Activated CD8-positive, alpha-beta memory T cell treated with anti-CD3 and anti-CD28 coated beads, Interleukin-2, amount 50 U/mL, for 24 hours (primary cell): Measurements from ENCODE around the gene SGMS1.
"Not testable (repeated sequence)": the region's sequence is repeated elsewhere in the genome, so short reads cannot be mapped to it uniquely, and the experiment has no call there.

Experiments used
- DNase-seq: peaks from one replicate; pipeline ENCODE4 v3.0.0-alpha.2; 2020; ENCODE audit errors: extremely low read depth

The SGMS1 gene

DNA sequence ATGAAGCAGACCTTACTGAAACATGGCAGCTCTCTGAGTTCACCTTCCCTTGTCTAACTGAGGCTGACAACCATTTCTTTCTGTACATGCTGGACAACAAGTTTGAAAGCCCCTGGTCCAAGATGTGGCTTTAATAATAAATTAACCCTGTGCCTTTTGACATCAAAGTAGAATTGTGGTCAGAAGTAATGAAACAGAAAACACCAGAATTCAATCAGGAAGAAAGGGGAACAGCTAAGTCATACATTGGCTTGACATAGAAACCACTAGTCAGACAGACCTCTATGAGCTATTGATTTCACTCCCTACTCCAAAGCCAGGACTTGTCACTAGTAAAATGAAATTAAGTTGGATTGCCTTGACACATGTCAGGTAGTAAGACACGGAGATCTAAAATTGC is 197.3 kb downstream of the SGMS1 start:
- DNase-seq: no peak

DNA sequence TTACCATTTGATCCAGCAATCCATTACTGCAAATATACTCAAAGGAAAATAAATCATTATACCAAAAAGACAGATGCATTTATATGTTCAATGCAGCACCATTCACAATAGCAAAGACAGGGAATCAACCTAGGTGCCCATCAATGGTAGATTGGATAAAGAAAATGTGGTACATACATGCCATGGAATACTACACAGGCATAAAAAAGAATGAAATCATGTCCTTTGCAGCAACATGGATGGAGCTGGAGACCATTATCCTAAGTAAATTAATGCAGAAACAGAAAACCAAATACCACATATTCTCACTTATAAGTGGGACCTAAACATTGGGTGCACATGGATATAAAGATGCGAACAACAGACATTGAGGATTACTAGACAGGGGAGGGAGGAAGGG is 198.5 kb downstream of the SGMS1 start:
- not testable (repeated sequence) for DNase-seq

DNA sequence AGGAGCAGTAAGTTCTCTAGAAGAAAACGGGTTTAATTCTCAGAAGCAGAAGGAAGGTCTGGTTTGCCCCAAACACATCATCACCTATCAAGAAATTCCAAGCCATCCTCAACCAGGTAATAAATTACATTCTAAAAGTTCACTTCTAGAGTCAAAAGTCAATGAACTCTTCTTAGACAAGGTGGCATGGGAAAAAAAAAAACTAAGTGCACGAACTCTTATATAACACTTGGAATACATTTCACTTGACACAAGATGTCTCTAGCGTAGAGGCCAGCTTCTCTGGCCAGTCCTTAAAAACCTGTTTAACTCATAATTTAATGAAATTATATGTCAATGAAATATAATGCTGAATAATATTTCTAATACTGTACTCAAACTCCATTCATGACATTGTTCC is 200.3 kb downstream of the SGMS1 start:
- DNase-seq: no peak

DNA sequence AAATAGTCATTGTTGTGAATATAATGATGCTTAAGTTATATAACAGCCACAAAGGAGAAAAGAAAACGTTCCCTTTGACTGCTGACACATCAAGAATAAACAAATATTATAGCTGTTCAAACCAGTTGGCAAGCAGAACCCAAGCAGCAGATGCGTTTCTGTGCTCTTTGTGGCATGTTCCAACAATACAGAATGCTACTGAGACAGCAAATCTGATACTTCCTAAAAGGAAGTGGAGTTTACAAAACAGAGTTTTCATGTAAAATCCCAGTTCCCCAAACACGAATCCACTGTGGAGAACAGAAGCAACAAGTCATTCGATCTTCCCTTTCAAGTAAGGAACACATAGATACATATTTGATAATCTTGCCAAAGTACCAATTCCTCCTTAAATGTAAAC is 201.5 kb downstream of the SGMS1 start:
- no peak for DNase-seq

DNA sequence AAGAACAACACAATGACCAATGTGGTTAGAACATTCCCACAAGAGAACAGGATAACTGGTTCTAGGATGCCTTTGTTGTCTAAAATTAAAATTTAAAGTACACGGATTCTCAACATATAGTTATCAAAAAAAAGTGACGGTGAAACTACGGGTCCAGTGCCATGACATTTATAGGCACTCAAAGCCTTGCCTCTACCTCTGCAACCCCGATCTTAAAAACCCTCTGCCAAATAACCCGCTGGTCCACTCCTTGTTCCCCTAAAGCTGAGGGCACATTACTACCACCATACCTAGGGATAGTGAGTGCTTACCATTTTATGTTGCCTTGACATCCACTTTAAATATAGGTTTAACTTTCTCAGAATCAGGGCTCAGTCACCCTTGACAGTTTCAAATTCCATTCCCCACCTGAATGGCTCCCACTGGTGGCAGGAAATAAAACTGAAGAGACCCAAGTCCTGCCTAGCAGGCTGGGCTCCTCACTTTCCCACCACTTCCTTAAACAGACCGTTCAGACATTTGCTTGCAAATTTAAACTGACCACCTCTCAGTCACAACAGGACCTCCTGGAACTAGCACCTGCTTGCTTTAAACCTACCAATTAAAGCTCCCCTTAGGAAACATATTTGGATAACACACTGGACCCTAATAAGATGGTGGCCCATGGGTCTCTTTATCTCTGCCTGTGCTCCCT is 202.6 kb downstream of the SGMS1 start:
- no peak for DNase-seq

DNA sequence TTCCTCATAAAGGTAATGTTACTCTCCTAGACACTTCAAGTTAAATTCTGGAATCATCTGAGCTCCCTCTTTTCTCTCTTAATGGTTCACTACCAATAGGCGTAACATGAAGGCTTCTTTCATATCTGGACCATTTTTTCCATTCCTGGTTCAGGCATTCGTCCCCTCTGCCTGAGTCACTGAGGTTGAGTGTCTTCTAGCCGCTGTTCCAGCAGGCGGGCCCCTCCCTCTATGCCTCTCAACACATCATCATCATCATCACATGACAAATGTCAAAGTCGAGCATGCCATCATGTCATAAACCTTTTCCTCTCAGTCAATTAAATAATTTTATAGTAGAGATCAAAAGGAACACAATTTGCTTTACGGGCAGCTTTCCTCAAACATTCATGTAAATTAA is 203.6 kb downstream of the SGMS1 start:
- DNase-seq: no peak

DNA sequence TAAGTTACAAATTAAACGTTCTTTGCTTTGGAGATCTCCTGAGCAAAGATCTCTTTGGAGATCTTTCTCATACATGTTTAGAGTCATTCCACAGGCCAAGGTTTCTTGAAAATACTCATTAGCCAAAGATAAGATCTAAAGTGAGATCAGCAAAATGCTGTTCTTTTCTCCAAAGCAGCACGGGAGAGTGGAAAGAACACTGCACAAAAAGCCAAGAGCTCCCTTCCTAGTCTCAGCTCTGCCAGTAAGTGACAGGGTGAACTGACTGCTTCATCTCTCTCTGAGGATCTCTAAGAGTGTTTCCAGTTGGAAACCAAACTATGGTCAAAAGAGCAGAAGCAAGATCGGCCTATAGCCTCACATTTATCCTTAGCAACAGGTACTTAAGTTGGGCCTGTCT is 204.0 kb downstream of the SGMS1 start:
- no peak for DNase-seq

DNA sequence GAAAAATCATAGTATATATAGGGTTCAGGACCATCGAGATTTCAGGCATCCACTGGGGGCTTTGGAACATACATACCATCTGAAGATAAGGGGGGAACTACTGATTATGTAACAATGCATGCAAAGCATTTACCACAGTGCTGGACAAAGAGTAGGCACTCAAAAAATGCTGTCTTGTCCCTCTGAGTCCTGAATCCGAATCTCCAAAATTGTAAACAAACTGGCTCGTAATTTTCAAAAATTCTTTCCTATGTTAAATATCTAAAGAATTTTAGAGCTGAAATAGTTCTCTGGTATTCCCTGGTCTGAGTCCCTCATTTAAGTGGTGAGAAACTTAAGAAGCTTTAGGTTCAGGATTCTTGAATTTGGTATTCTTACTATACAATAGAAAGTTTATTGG is 204.7 kb downstream of the SGMS1 start:
- DNase-seq: no peak

DNA sequence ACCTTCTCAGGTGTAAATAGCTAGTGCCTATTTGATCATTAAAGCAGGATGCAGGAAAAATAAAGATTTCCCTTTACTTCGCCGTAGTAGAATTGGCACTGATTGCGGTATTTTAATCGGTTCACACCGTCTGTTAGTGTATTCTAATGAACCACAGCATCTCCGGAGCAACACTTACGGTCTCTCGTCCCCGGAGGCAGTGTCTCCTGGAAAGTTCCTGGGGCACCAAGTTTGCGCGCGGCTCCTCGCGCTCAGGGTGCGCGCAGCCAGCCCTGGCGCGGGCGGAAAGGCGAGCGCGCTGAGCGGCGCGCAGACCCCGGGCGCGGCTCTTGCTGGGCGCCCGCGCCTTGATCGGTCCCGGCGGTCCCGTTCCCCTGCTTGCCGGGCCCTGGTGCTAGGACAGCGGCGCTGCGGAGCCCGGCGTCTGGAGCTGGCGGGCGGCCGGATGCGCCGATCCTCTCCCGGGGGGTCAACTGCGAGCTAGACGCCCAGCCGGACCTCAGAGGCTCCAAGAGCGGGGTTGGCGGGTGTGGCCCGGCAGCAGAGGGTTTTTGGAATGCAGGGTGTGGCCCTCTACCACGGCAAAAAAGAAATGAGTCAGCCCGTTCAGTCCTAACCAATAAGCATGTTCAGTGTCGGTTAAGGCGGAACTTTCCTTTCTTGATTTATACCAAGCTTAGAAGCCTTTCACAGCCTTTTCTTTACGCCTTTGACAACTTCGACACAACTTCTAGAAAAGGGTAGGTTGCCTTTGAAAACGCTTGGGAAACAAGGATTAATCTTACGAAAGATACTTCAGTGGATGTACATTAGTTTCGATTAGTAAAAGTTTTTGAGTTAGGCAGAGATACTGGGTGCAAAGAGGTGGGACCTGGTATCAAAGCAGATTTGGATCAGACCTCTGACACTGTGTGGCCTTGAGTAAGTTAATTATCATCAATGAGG is 205.6 kb downstream of the SGMS1 start:
- DNase-seq: peak; percentile 17

DNA sequence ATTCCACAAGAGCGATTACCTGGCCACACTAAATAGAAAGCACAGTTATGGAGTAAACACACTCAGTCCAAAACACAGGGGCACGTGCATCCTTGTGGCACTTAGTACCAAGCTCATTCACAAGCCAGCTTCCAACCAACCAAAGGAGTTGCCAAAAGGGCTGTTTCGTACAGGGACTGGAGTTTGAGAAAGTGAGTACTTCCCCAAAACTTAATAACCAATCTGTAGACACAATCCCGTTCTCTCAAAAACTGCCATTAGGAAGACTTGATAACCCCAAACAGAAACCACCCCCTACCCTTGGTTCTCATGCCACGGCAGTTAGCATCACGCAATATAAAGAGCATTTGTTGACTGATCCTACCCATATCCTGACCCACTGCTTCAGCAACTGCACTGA is 206.3 kb downstream of the SGMS1 start:
- DNase-seq: no peak

DNA sequence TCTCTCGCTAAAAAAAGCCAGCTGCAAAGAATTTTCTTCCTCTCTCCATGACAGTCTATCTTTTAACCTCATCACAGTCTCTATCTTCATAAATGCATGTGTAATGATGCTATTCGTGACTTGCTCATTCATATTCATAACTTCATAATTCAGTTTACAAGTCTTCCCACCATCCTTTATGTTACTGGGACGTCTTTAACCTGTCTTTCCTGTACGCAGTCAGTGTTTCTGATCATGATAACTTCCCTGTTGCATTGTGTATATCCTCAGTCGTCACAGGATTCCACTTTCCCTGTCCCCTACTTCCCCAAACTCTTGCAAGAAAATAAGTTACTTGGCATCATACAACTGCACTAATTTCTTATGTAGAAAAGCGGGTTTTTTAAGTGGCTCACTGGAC is 206.9 kb downstream of the SGMS1 start:
- DNase-seq: no peak

DNA sequence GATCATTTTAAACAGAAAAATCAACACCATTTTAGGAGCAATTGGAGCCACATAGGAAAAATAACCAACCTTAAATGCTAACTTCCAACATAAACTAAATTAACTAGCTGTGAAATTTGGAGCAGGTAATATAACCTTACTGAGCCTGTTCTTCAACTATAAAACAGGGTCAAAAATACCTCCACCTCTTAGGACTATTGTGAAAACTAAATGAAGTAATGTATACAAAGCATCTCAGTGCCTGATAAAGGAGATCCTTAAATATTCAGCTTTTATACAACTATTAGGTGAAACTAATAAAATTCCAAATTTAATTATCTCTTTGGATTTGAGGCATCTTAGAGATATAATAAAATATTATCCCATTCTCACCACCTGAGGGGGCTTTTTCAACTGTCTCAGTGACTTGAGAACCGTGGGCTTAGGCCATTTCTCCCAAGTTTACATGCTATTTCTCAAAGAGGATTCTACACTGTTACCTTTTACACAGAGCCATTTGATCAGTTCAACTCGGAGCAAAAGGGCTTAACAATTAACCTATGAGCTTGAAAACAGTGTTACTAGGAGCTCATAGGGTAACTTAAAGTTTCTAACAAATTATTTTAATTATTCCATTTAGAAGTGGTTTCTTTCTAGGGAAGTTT is 207.5 kb downstream of the SGMS1 start:
- DNase-seq: no peak

DNA sequence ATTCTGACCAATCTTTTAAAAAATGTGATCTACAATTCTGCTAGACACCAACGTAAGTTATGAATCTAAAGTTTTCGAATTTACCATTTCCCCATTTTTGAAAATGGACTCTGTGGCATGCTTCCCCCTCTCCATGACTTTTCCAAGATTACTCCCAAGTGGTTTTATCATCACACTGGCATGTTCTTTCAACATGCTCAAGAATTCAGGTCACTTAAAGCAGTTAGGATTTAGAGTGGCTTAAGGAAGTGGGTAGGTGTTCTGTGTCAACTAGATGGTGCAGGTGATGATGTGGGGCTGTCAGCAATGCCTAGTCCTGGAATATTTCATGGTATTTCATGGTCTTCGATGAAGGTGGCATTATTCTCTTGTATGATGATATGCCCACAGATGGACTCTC is 208.5 kb downstream of the SGMS1 start:
- no peak for DNase-seq

DNA sequence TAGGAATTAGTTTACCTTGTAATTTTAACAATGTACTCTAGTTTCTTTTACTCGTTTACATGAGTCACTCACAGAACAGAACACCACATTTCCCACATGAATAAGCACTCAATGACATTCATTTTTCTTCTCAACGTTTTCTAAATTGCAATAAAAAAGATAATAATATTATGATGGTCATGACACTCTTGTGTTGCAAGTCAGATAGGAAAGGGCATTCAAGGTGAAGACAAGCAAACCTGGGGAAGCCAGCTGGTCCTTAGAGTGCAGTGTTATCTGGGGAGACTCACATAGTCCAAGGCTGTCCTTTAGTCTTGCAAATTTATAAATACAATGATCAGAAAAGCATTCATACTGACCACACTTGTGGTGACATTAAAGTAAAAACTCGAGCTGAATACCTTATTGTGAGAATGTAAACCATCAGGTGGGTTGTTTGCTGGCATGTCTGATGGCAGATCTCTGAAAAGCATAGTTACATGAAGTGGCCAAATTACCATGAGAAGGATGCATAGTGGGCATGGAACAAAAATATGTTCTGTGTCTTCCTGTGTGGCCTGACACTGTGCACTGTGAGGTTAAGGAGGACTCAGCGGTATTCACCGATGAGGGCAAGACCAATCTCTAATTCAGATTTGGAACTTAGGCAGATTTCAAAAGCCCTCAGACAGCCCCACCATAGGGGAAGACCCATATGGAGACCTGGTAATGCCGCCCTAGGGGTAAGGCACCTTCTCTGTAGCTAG is 213.5 kb downstream of the SGMS1 start:
- DNase-seq: no peak

DNA sequence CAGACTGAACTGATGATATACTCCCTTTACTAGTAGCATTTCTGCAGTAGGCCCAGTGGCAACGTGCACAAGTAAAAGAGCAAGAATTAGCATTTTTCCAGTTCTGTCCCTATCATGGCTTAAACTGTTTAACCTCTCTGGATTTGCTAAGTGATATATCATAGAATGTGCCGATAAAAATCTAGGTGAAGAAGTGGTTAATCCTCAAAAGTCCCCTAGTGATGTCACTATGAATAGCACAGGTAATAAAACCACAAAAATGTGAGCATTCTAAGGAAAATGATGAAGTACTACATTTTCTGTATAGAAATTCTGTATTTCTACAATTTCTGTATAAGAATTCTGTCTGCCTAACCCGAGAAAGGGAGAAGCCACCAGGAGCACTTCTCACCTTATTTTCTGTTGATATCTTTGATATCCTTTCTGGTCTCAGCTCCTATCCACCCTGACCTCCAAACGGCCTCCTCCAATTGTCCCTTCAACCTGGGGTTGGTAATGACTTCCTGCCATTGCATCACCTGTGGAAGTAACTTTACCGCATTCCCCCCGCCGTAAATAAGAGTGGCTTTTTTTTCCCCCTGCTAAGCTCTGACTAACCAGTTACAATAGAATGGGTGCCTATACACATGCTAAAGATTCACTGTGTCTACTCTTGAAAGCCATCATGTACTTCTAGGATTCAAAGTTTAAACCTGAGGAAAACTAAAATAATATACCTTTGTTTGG is 216.5 kb downstream of the SGMS1 start:
- DNase-seq: no peak

DNA sequence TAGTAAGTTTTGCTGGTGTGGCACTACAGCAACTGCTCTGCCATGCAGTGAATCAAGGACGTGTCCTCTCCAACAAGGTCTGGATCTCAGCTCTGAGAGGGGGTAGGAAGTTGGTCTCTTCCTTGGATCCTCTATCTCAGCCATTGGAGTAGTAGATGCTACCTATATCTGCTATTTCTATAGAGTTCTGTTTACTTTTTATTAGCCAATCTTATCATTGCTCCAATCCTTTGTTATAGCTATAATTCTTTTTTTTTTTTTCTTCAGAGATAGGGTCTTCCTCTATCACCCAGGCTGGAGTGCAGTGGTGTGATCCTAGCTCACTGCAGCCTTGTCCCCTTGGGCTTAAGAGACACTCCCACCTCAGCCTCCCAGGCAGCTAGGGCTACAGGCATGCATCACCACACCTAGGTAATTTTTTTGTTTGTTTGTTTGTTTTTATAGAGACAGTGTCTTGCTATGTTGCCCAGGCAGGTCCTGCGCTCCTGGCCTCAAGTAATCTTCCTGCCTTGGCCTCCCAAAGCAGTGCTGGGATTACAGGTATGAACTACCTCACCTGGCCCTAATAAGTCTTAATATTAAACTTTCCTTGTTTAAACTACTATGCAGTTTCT is 217.2 kb downstream of the SGMS1 start:
- no peak for DNase-seq

DNA sequence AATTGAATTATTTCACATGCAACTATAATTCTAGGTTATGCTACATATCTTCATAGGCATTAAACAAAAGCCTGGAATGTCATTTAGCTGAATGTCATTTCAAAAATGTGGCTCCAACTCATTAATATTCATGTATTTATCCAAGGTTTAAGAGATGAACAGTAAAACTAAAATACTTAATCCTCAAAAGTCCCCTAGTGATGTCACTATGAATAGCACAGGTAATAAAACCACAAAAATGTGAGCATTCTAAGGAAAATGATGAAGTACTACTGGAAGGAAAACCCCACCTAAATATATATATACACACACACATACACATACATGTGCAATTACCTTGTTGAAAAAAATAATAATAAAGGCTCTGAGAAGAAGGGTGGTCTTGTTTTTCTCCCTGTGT is 218.0 kb downstream of the SGMS1 start:
- no peak for DNase-seq

DNA sequence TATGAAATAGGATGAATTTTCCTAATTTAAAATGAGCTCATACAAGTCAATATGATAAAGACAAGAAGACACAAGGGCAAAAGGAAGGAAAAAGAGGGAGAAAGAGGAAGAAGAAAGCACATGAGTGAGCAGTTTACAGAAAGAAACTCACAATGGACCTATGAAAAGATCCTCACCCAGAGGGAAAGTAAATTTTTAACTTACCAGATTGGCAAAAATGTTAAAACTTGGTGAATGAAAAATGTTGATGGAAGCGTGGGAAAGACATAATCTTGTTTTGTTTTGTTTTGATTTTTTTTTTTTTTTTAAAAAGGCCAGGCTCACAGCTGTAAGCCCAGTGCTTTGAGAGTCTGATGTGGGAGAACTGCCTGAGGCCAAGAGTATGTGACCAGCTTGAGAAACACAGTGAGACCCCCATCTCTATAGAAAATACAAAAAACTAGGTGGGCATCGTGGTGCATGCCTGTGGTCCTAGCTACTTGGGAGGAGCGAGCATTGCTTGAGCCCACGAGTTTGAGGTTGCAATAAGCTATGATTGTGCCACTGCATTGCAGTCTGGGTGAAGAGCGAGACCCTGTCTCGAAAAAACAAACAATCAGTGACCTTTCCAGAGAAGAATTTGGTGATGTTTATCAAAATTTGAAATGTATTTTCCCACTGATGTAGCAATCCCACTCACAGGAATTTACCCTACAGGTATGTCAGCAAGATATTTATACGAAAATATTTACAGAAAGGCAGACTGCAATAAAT is 219.6 kb downstream of the SGMS1 start:
- DNase-seq: no peak

DNA sequence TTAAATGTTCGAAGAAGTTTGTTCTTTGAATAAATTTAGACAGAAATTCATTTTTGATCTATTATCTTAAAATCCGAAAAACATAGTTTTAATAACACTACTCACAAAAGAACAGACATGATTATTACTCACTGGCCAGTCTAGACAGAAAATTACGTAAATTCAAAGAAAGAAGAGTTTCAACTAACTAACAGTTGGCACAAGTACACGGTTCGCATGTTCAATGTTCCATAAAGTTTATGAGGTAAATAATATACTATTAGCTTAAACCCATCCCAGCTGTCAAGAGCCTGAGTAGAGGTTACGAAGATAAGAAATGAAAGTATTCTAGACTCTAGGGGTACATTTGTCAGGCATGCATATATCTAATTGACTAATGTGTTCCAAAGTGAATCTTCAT is 220.7 kb downstream of the SGMS1 start:
- no peak for DNase-seq

DNA sequence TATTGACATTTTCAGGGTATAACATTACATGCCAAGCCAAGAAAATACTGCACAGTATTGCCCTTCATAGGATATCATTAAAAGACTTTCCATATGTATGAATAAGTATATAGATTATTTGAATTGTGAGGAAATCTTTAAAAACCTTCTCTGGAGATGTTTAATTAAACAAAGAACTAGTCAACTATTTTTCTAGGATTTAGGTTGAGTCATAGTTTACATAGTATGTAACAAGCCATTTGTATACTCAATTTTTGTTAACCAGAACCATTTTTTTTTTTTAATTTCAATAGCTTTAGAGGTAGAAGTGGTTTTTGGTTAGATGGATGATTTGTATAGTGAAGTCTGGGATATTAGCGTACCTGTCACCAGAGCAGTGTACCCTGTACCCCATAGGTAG is 221.3 kb downstream of the SGMS1 start:
- DNase-seq: no peak
